GM12874 (cell line): Measurements from ENCODE around the gene IL36A.

ENCODE experiments used
- CTCF ChIP-seq: IDR thresholded peaks from 2 replicates; pipeline ENCODE4 v1.5.1; 2011; ENCODE audit warnings: low read depth, mild to moderate bottlenecking, control low read depth, low read length, moderate library complexity; ENCODE audit not compliant: insufficient read depth

The IL36A gene

GRCh38 chr2:112993831-112994230, 11.4 kb upstream of the IL36A start:
- TF ChIP-seq CTCF: no peak

GRCh38 chr2:112994648-112995047, 10.6 kb upstream of the IL36A start:
- TF ChIP-seq CTCF: no peak

GRCh38 chr2:112995346-112995920, 9.8 kb upstream of the IL36A start:
- TF ChIP-seq CTCF: no peak

GRCh38 chr2:112996635-112997034, 8.6 kb upstream of the IL36A start:
- TF ChIP-seq CTCF: no peak

- no peak for TF ChIP-seq CTCF
Observed at GRCh38 chr2:112997151-112997550, 8.1 kb upstream of the IL36A start.

- no peak for TF ChIP-seq CTCF
Observed at GRCh38 chr2:113000436-113000835, 4.8 kb upstream of the IL36A start.

GRCh38 chr2:113002677-113003076, 2.6 kb upstream of the IL36A start:
- no peak for TF ChIP-seq CTCF
